ENCODE measurements around the gene TRAM1L1. TPM values are rescaled to one million over a fixed set of nuclear protein-coding genes. Genes with fewer than 3 reads are reported as not detected.

Gene TRAM1L1
- total and polyA plus RNA-seq, 9 of the 15 experiments (the other 6 are each of a cell fraction or from before 2014, with no cell fraction given), result 0.07 to 0.19 (median 0.13) TPM; not detected in 5

GRCh38 chr4:117077760-117078159 is 7.6 kb downstream of the TRAM1L1 start (continued):
- no peak for TF ChIP-seq ZBTB40 (IDR thresholded peaks at IDR 0.05)
- TF ChIP-seq ZBTB40 (CRISPR knock-in tag; IDR thresholded peaks at IDR 0.05), result no peak
- TF ChIP-seq ZNF274 (IDR thresholded peaks at IDR 0.05; ENCODE audit: borderline replicate concordance, low read depth, low read length), result no peak
- TF ChIP-seq FOXK1 (CRISPR knock-in tag; IDR thresholded peaks at IDR 0.05; ENCODE audit: borderline replicate concordance), result no peak
- no peak for TF ChIP-seq SAFB2 (IDR thresholded peaks at IDR 0.05; ENCODE audit: borderline replicate concordance, low read depth, low read length, severe bottlenecking)
- TF ChIP-seq ZNF175 (CRISPR knock-in tag; IDR thresholded peaks at IDR 0.05; ENCODE audit: low read depth), result no peak
- TF ChIP-seq ZFPM2 (CRISPR knock-in tag; IDR thresholded peaks at IDR 0.05), result no peak
- TF ChIP-seq NKRF (IDR thresholded peaks at IDR 0.05; ENCODE audit: borderline replicate concordance), result no peak
- TF ChIP-seq NONO (IDR thresholded peaks at IDR 0.05; ENCODE audit: low read depth in 2 of 2, low read length in 1 of 2), result no peak
- no peak for TF ChIP-seq ZMIZ1 (IDR thresholded peaks at IDR 0.05; ENCODE audit: low read depth in 2 of 2, low read length in 2 of 2)
- no peak for TF ChIP-seq SMC3 (conservative IDR thresholded peaks at IDR 0.05; ENCODE audit: insufficient read depth, low read depth, low read length)
- TF ChIP-seq ZKSCAN8 (CRISPR knock-in tag; IDR thresholded peaks at IDR 0.05), result no peak
- no peak for TF ChIP-seq HNRNPL (IDR thresholded peaks at IDR 0.05; ENCODE audit: low read depth, low read length)
